22Rv1 (cell line): Measurements from ENCODE around the gene EPS8L3.

Experiments
- H3K27ac ChIP-seq: fragments of 450-650 bp; 2 replicates; pipeline ENCODE4 v1.5.1; 2017
- ZFX ChIP-seq: fragments of 450-650 bp; IDR thresholded peaks from 2 replicates; pipeline ENCODE4 v1.6.1; 2017; ENCODE audit warnings: antibody characterized with exemption, borderline replicate concordance
- TF ChIP-seq, protein P1 (sequence below): fragments of 450-650 bp; IDR thresholded peaks from 2 replicates; pipeline ENCODE4 v1.5.1; 2017; ENCODE audit warnings: mild to moderate bottlenecking

Gene EPS8L3

DNA sequence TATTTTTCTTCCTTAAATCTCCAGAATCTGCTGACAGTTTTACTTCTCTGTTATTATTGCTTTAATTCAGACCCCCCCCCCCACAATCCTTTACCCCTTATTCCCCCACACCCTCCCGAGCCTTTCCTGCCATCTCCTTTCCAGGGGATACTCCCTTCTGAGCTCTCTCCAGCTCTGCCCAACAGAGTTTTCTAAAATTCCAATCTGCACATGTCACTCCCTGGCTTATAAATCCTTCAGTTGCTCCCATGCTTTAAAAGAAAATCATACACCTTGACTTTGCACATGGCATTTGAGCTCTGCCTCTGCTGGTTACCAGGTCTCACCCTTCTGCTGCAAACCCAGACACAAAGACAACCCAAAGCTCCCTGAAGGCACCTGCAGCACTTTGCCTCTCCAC lies 11.7 kb upstream of the EPS8L3 start:
- H3K27ac ChIP-seq: no peak overlapping the region
- TF ChIP-seq, protein P1, sequence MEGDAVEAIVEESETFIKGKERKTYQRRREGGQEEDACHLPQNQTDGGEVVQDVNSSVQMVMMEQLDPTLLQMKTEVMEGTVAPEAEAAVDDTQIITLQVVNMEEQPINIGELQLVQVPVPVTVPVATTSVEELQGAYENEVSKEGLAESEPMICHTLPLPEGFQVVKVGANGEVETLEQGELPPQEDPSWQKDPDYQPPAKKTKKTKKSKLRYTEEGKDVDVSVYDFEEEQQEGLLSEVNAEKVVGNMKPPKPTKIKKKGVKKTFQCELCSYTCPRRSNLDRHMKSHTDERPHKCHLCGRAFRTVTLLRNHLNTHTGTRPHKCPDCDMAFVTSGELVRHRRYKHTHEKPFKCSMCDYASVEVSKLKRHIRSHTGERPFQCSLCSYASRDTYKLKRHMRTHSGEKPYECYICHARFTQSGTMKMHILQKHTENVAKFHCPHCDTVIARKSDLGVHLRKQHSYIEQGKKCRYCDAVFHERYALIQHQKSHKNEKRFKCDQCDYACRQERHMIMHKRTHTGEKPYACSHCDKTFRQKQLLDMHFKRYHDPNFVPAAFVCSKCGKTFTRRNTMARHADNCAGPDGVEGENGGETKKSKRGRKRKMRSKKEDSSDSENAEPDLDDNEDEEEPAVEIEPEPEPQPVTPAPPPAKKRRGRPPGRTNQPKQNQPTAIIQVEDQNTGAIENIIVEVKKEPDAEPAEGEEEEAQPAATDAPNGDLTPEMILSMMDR: no peak
- TF ChIP-seq ZFX: no peak

DNA sequence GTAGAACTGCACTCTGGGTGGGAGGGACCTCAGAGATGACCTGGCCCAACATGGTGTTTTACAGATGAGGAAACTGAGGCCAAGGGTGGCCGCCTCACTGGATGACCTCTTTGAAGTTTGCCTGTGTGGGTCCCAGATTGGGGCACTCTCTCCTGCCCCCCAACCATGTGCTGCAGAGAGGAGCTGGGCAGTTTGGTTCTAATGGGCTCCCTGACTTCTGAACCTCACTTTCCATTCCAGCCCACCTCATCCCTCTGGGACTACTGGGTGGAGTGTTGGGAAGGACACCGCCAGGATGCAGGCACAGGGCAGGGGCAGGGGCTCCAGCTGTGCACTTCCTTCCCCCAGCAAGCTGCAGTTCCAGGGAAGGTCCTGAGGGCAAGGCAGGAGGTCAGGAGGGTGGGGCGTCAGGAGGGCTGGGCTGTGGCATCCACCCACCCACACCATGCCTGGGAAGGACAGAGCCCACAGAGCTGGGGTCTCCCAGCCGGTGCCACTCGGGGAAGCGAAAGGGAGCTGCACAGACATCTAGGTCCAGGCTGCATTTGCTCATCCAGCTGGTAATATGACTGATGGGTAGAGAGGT lies 10.3 kb upstream of the EPS8L3 start:
- TF ChIP-seq, protein P1: peak; percentile 68
- TF ChIP-seq ZFX: no peak
- no peak overlapping the region for H3K27ac ChIP-seq

- TF ChIP-seq, protein P1: peak; percentile 93
- TF ChIP-seq ZFX: no peak
- H3K27ac ChIP-seq: no peak overlapping the region
Measured at GRCh38 chr1:109773203-109773899, 9.6 kb upstream of the EPS8L3 start.

DNA sequence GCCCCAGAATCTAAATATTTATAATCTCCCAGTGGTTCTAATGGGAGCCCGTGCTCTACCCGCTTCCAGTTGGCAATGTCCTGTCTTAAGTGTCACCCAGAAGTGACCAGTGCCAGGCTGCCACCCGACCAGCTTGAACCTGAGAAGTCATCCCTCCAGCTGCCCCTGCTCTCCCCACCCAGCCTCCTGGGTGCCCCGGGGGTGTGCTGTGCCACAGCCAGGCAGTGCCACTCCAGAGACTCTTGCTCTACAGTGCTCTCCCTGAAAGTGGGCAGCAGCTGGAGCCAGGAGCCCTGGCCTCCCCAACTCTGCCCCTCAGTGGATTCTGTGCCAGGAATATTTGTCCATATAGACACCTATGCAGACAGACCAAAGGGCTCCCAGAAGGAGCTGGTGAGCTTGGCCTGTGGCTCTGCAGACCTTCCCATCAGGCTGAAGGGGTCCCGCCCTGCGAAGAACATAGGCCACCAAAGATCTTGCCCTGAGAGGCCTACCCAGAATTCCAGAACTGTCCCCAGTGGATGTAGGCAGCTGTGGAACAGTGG lies 9.0 kb upstream of the EPS8L3 start:
- TF ChIP-seq ZFX: no peak
- TF ChIP-seq, protein P1: no peak

DNA sequence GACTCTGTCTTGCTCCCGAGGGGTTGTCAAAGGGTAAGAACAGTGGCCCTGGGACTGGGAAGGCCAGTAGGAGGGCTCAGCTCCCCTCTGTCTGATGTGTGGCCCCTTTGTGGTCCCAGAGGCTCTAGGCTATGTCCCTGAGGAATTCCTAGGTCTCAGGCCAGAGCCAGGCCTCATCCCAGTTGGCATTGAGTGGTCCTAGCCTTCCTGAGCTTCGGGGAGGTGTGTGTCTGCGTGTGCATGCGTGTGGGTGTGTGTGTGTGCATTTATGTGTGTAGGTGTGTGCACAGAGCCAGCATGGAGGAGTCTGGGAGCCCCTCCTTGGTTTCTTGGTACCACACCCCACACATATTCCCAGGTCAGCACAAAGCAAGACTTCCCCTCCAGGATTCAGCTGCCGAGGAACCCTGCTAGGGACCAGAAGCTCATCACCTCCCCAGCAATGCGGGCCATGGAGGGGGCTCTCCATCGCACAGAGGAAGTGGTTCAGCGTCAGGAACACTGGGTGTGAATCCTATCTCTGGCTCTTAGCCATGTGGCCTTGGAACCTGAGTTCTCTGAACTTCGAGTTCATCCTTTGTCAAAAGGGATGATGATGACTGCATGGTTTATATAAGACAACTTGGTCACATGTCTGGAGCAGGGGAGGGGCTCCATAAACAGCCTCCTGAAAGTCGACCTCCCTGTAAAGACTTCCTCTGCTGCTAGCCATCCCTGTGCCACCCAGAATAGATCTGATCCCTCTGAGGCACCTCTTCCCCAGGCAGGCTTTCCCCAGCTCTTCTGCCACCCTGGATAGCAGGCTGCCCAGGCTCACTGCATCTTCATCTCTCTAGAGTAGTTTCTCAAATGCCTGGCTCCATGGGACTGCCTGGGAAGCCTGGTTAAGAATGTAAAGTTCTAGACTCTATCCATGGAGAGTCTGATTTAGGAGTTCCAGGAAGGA lies 8.3 kb upstream of the EPS8L3 start:
- H3K27ac ChIP-seq: no peak overlapping the region

More for the DNA sequence above, 9.0 kb upstream of the EPS8L3 start:
- no peak overlapping the region for H3K27ac ChIP-seq

DNA sequence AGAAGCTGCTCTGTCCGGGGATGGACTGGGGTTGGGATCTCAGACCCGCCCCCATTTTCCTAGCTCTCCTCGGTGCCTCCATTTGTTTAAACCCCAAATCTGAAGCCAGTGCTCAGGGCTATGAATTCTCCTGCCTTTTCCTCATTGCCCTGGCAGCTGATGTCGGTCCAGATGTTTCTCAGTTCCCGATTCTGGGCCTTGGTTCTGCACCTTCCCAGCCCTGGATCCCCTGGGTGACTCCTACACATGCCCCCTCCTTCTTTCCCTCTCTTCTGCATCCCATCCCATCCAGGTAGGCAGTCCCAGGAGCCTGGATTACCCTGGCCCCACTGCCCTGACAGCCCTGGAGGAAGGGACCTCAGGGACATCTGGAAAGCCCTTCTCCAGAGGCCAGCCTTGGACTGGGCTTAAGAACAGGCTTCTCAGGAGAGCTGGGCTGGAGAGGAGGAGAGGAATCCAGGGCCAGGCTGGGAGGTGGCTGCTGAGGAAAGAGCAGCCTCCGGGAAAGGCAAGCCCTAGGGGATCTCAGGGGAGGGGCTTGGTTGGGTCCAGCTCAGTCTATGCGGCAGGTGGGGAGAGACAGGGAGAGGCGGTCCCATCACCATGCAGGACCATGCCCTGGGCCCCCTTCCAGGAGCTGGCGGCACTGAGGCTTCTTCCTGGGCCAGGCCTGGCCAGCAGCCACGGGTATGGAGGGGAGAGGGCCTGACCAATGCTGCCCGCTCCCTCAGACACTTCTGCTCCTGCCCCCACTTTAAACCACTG lies 6.8 kb upstream of the EPS8L3 start:
- TF ChIP-seq, protein P1: no peak
- TF ChIP-seq ZFX: no peak
- H3K27ac ChIP-seq: no peak overlapping the region

More for the DNA sequence above, 8.3 kb upstream of the EPS8L3 start:
- TF ChIP-seq, protein P1: no peak
- no peak for TF ChIP-seq ZFX
